Endothelial cell of umbilical vein (primary cell): ENCODE data around the gene LRP10. TPM values are rescaled to one million over a fixed set of nuclear protein-coding genes. Genes with fewer than 3 reads are reported as not detected.

Experiments
- BruUV-seq: library from RNA; stranded (reverse); fragments of 400-500 nt; replicated peaks from 2 replicates; lab custom pipeline; 2021; lab: Mats Ljungman, UMichigan
- CTCF ChIA-PET: fragments of 300-600, 350-600 bp; sonication (Branson Sonifier 250); formaldehyde crosslinking; loops from one replicate; lab custom pipeline; 2021; ENCODE audit warnings: antibody characterized with exemption, inconsistent platforms; lab: Charles Lee
- POLR2A ChIA-PET: fragments of 300-600, 350-600 bp; sonication (Branson Sonifier 250); formaldehyde crosslinking; loops from one replicate; lab custom pipeline; 2021; ENCODE audit warnings: antibody characterized with exemption, inconsistent platforms; lab: Charles Lee
- DNase-seq: peaks from one replicate; pipeline ENCODE4 v3.0.0-alpha.2; 2011; ENCODE audit warnings: low read depth, low spot score
- FAIRE-seq: peaks from 2 replicates; lab custom pipeline; 2011; peaks lifted over from hg19 to GRCh38; lab: Jason Lieb, UNC
- H2AFZ ChIP-seq: 2 replicates; pipeline ENCODE4 v1.6.0; 2012; ENCODE audit warnings: low read depth, low read length, control low read depth, inconsistent platforms
- H3K27ac ChIP-seq: 2 replicates; pipeline ENCODE4 v1.5.1; 2011; ENCODE audit warnings: low read depth, mild to moderate bottlenecking, control low read depth, low read length, moderate library complexity; ENCODE audit not compliant: insufficient read depth
- H3K27me3 ChIP-seq, 2 experiments: 2 replicates each; pipeline versions ENCODE4 v1.6.0 to v1.6.1; 2011; ENCODE audit warnings: low read length in 2 of 2, mixed read lengths in 1 of 2; ENCODE audit not compliant: control insufficient read depth in 2 of 2, insufficient read depth in 2 of 2
- H3K36me3 ChIP-seq, 2 experiments: 2 replicates in 1 of 2; 3 replicates in 1 of 2; pipeline ENCODE4 v1.5.1; 2011; ENCODE audit warnings: low read length in 2 of 2, mild to moderate bottlenecking in 1 of 2, moderate library complexity in 1 of 2; ENCODE audit not compliant: control insufficient read depth in 2 of 2, insufficient read depth in 2 of 2; ENCODE audit errors: extremely low read depth in 1 of 2
- H3K4me1 ChIP-seq: 3 replicates; pipeline ENCODE4 v1.5.1; 2011; ENCODE audit warnings: mild to moderate bottlenecking, low read length; ENCODE audit not compliant: control insufficient read depth, insufficient read depth; ENCODE audit errors: extremely low read depth
- H3K4me2 ChIP-seq: 2 replicates; pipeline ENCODE4 v1.6.1; 2011; ENCODE audit warnings: low read length, control low read depth, mixed read lengths; ENCODE audit not compliant: insufficient read depth
- H3K4me3 ChIP-seq, 3 experiments: fragments of 200-600 bp in 1 of 3; sonication (generic), shearing (Covaris generic) in 1 of 3; replicated peaks in 1 of 3; 2 replicates each; pipeline ENCODE4 v1.5.1; 2011 to 2016; ENCODE audit warnings: control low read depth in 3 of 3, low read length in 3 of 3, mild to moderate bottlenecking in 2 of 3, inconsistent platforms in 1 of 3, low read depth in 1 of 3, moderate library complexity in 1 of 3; ENCODE audit not compliant: insufficient read depth in 1 of 3
- H3K79me2 ChIP-seq: 2 replicates; pipeline ENCODE4 v1.6.0; 2012; ENCODE audit warnings: low read length, inconsistent platforms; ENCODE audit not compliant: control insufficient read depth, insufficient read depth
- H3K9ac ChIP-seq: replicated peaks from 2 replicates; pipeline ENCODE3; 2011; ENCODE audit warnings: low read length, control low read depth; ENCODE audit not compliant: insufficient read depth; ENCODE audit errors: extremely low read depth
- H3K9me1 ChIP-seq: replicated peaks from 3 replicates; pipeline ENCODE4 v1.6.0; 2011; ENCODE audit warnings: mild to moderate bottlenecking, low read length; ENCODE audit not compliant: control insufficient read depth, insufficient read depth; ENCODE audit errors: extremely low read depth
- H3K9me3 ChIP-seq: replicated peaks from 2 replicates; pipeline ENCODE4 v1.5.1; 2012; ENCODE audit warnings: low read length, inconsistent platforms; ENCODE audit not compliant: control insufficient read depth, insufficient read depth
- H4K20me1 ChIP-seq: replicated peaks from 2 replicates; pipeline ENCODE3; 2011; ENCODE audit warnings: mild to moderate bottlenecking, low read length; ENCODE audit not compliant: control insufficient read depth, insufficient read depth; ENCODE audit errors: extremely low read depth
- EZH2 ChIP-seq: IDR thresholded peaks from 2 replicates; pipeline ENCODE4 v1.6.1; 2012; ENCODE audit warnings: borderline replicate concordance, low read depth, mild to moderate bottlenecking, moderate library complexity, low read length, inconsistent platforms; ENCODE audit not compliant: severe bottlenecking
- FOS ChIP-seq: IDR thresholded peaks from 2 replicates; pipeline ENCODE4 v1.6.1; 2011; ENCODE audit warnings: mild to moderate bottlenecking, low read length, moderate library complexity, borderline replicate concordance; ENCODE audit not compliant: insufficient read depth
- GATA2 ChIP-seq: IDR thresholded peaks from 2 replicates; pipeline ENCODE4 v1.7.0; 2011; ENCODE audit warnings: low read depth, mild to moderate bottlenecking, moderate library complexity, mixed read lengths, low read length; ENCODE audit not compliant: insufficient read length, insufficient read depth
- JUN ChIP-seq: IDR thresholded peaks from 2 replicates; pipeline ENCODE4 v1.6.1; 2011; ENCODE audit warnings: borderline replicate concordance, low read depth; ENCODE audit not compliant: insufficient read length, insufficient read depth
- MAX ChIP-seq: IDR thresholded peaks from 2 replicates; pipeline ENCODE4 v1.6.1; 2011; ENCODE audit not compliant: insufficient read depth, insufficient read length
- MYC ChIP-seq: IDR thresholded peaks from one replicate; pipeline ENCODE4 v1.6.1; 2011; ENCODE audit warnings: mild to moderate bottlenecking, low read depth, low read length
- POLR2A ChIP-seq: IDR thresholded peaks from 2 replicates; pipeline ENCODE4 v1.6.1; 2012; ENCODE audit warnings: low read depth, mild to moderate bottlenecking, control low read depth, low read length
- POLR2AphosphoS5 ChIP-seq: IDR thresholded peaks from 2 replicates; pipeline ENCODE4 v1.6.1; 2012; ENCODE audit warnings: low read depth, mild to moderate bottlenecking, control low read depth, low read length, moderate library complexity; ENCODE audit not compliant: insufficient read depth
- dilution Hi-C: fragments of 300-500 bp; cut with MboI; formaldehyde crosslinking; loops from one replicate; pipeline ENCODE4 v1.15.0; 2019; ENCODE audit warnings: low sequenced_read_pairs; ENCODE audit not compliant: extremely low pct_ligation_motif_present
- intact Hi-C: fragments of 100-400 bp; cut with micrococcal nuclease; formaldehyde crosslinking; loops from one replicate; pipeline ENCODE4 v1.10.0; 2022
- polyA plus RNA-seq, 4 experiments: library from polyadenylated mRNA; depleted of rRNA in 3 of 4; stranded (reverse) in 3 of 4; unstranded in 1 of 4; fragments of >200 nt; gene quantifications; 2 replicates each; pipeline versions ENCODE4 v1.2.1 to v1.2.3, GENCODE V29; 2011 to 2012; ENCODE audit warnings: missing spikeins in 1 of 4
- total RNA-seq: library from RNA; stranded (reverse); gene quantifications from 2 replicates; pipeline ENCODE4 v1.2.3, GENCODE V29; 2021
- TF ChIP-seq, protein P1 (sequence below), 2 donors: IDR thresholded peaks; 1 replicate in 1 of 2; 2 replicates in 1 of 2; pipeline ENCODE4 v1.5.1; 2011; ENCODE audit warnings: low read length in 2 of 2, mild to moderate bottlenecking in 2 of 2, moderate library complexity in 2 of 2, control low read depth in 1 of 2, inconsistent platforms in 1 of 2, low read depth in 1 of 2; ENCODE audit not compliant: insufficient read depth in 1 of 2; ENCODE audit errors: extremely low read depth in 1 of 2

LRP10 gene
- total and polyA plus RNA-seq, 2 donors (not counting 3 experiments of a cell fraction or from before 2014, with no cell fraction given): 123 to 157 TPM

DNA sequence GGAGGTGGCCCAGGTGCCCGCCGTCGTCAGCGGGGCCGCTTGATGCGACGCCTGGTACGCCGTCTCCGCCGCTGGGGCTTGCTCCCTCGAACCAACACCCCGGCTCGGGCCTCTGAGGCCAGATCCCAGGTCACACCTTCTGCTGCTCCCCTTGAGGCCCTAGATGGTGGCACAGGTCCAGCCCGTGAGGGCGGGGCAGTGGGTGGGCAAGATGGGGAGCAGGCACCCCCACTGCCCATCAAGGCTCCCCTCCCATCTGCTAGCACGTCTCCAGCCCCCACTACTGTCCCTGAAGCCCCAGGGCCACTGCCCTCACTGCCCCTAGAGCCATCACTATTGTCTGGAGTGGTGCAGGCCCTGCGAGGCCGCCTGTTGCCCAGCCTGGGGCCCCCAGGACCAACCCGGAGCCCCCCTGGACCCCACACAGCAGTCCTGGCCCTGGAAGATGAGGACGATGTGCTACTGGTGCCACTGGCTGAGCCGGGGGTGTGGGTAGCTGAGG is 5.5 kb downstream of the LRP10 start:
- Histone ChIP-seq H3K79me2 (peaks cover 14% of the 10 kb centered on the region), H3K36me3 (peaks cover 13 to 45% of the 10 kb centered on the region in 2 experiments), H3K27me3 (no peaks in the 10 kb centered on the region), H3K9ac (no peak overlapping the region), H3K9me3 (no peaks in the 10 kb centered on the region), H3K4me1 (peaks cover 6% of the 10 kb centered on the region), H2AFZ (no peak overlapping the region), H3K9me1 (no peaks in the 10 kb centered on the region), H3K27ac (no peak overlapping the region), H4K20me1 (no peaks in the 10 kb centered on the region), H3K4me2 (no peak overlapping the region), H3K4me3 (no peak overlapping the region)
- TF ChIP-seq MAX: no peak
- TF ChIP-seq MYC: no peak
- no peak for TF ChIP-seq GATA2
- no peak for TF ChIP-seq EZH2
- no peak for TF ChIP-seq POLR2AphosphoS5
- TF ChIP-seq FOS: no peak
- no peak for TF ChIP-seq POLR2A
- TF ChIP-seq, protein P1, sequence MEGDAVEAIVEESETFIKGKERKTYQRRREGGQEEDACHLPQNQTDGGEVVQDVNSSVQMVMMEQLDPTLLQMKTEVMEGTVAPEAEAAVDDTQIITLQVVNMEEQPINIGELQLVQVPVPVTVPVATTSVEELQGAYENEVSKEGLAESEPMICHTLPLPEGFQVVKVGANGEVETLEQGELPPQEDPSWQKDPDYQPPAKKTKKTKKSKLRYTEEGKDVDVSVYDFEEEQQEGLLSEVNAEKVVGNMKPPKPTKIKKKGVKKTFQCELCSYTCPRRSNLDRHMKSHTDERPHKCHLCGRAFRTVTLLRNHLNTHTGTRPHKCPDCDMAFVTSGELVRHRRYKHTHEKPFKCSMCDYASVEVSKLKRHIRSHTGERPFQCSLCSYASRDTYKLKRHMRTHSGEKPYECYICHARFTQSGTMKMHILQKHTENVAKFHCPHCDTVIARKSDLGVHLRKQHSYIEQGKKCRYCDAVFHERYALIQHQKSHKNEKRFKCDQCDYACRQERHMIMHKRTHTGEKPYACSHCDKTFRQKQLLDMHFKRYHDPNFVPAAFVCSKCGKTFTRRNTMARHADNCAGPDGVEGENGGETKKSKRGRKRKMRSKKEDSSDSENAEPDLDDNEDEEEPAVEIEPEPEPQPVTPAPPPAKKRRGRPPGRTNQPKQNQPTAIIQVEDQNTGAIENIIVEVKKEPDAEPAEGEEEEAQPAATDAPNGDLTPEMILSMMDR (IDR thresholded peaks at IDR 0.05; ENCODE audit: extremely low read depth in 1 of 2, insufficient read depth in 1 of 2, low read depth in 1 of 2, low read length in 2 of 2): no peak
- TF ChIP-seq JUN: no peak
- intact Hi-C loops (no loop called here), dilution Hi-C loops (no loop called here)
- CTCF ChIA-PET: no interaction called here
- POLR2A ChIA-PET: no interaction called here
- DNase-seq (no peak), FAIRE-seq (no peak)
- no TSS peak for BruUV-seq
